ENCODE data around the gene HARBI1. TPM values are rescaled to one million over a fixed set of nuclear protein-coding genes. Genes with fewer than 3 reads are reported as not detected.

The HARBI1 gene
- total RNA-seq, 1 experiment from 2014 or later: 6.3 TPM

DNA sequence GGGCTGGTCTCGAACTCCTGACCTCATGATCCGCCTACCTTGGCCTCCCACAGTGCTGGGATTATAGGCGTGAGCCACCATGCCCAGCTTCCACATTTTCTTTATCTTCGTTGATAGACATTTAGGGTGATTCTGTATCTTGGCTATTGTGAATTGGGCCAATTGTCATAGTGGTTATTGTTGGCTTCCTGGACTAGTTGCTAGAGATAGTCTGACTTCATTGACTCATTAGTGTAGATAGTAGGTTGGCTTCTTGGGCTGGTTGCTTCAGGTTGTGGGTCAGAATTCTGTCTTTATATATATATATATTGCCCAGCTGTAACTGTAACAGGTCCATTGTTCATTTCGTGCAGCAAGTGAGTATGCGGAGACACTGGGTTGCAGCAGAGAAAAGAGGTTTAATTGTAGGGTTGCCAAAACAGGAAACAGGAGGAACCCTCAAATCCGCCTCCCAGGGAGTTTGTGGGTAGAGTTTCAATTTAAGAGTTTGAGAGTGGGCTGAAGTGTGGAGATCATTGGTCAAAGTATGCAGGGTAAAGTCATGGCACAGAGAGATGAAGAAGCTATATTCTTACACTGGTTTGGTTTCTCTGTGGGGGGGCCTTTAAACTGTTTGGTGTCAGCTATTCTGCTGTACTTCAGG is 22.3 kb upstream of the HARBI1 start:
- Mint-ChIP-seq H3K4me3 (no peak overlapping the region), H3K36me3 (ENCODE audit: insufficient read depth in 1 of 3, low read depth in 3 of 3) (peaks cover 11 to 33% (median 25%) of the 10 kb centered on the region in 3 experiments), H3K27me3 (ENCODE audit: low read depth) (no peaks in the 10 kb centered on the region), H3K27ac (no peak overlapping the region), H3K4me1 (no peaks in the 10 kb centered on the region), H3K9me3 (no peaks in the 10 kb centered on the region)
- Histone ChIP-seq H4K8ac (replicated peaks; ENCODE audit: insufficient read length, low read depth, low read length) (no peak overlapping the region), H2BK12ac (ENCODE audit: insufficient read length, low read depth, low read length) (no peak overlapping the region), H3K9ac (ENCODE audit: extremely low read depth, insufficient read length, low read length) (no peak overlapping the region), H2BK120ac (ENCODE audit: low read depth, low read length, poor library complexity, severe bottlenecking) (no peak overlapping the region), H2BK5ac (ENCODE audit: insufficient read length, low read length) (no peak overlapping the region), H3K27ac (ENCODE audit: insufficient read length, low read depth, low read length) (no peak overlapping the region), H3K56ac (ENCODE audit: insufficient read length, low read depth, low read length) (no peak overlapping the region), H2AK5ac (ENCODE audit: insufficient read length, low read length) (no peak overlapping the region), H2AFZ (ENCODE audit: low read length) (no peak overlapping the region), H4K91ac (ENCODE audit: insufficient read length, low read depth, low read length) (no peak overlapping the region), H3T11ph (ENCODE audit: low read length) (no peak overlapping the region), H3K79me2 (ENCODE audit: insufficient read depth, low read length) (no peaks in the 10 kb centered on the region), H3K18ac (ENCODE audit: insufficient read length, low read depth, low read length) (no peak overlapping the region), H3K79me1 (ENCODE audit: insufficient read depth, low read depth, low read length, poor library complexity, severe bottlenecking) (no peaks in the 10 kb centered on the region), H3K4ac (ENCODE audit: low read depth, low read length) (no peak overlapping the region), H2BK20ac (ENCODE audit: low read depth, low read length, poor library complexity, severe bottlenecking) (no peak overlapping the region), H2BK15ac (ENCODE audit: low read depth, low read length) (no peak overlapping the region), H4K20me1 (ENCODE audit: control insufficient read depth, insufficient read depth, insufficient read length) (no peaks in the 10 kb centered on the region), H3K9me3 (ENCODE audit: control insufficient read depth, low read depth, low read length) (no peaks in the 10 kb centered on the region), H3K23ac (ENCODE audit: insufficient read length, low read depth, low read length) (no peak overlapping the region), H3K27me3 (ENCODE audit: insufficient read depth, low read length) (no peaks in the 10 kb centered on the region), H3K4me2 (ENCODE audit: insufficient read depth, insufficient read length, low read length) (no peak overlapping the region), H3K14ac (ENCODE audit: insufficient read depth, low read length) (no peak overlapping the region), H4K5ac (ENCODE audit: insufficient read length, low read depth, low read length) (no peak overlapping the region), H3K4me1 (ENCODE audit: insufficient read depth, low read length) (no peaks in the 10 kb centered on the region), H3K23me2 (ENCODE audit: insufficient read length, low read depth, low read length, poor library complexity, severe bottlenecking) (no peaks in the 10 kb centered on the region)
- TF ChIP-seq CTCF (conservative IDR thresholded peaks at IDR 0.05): no peak
- no peak for DNase-seq
- no CpG with 5 or more reads among the region's 7 CpGs for WGBS (ENCODE audit: extremely low coverage, insufficient read length, low lambda C conversion rate)
